HepG2 (cell line): ENCODE measurements around the gene ARHGEF7. TPM values are rescaled to one million over a fixed set of nuclear protein-coding genes. Genes with fewer than 3 reads are reported as not detected.

Experiments used
- ATAC-seq: fragments of 200-7000 bp; cut with Tn5 transposase; 3 replicates; pipeline ENCODE4 v1.9.1; 2020; ENCODE audit warnings: mild to moderate bottlenecking, moderate library complexity
- BruUV-seq: library from RNA; stranded (reverse); fragments of 400-500 nt; replicated peaks from 2 replicates; lab custom pipeline; 2021; lab: Mats Ljungman, UMichigan
- CTCF ChIA-PET: fragments of 300-600 bp; formaldehyde crosslinking; extraction: SDS; loops from one replicate; lab custom pipeline; 2021; ENCODE audit warnings: low total read pairs, inconsistent platforms, low intra/inter-chr PET ratio; lab: Yijun Ruan, JAX
- POLR2A ChIA-PET: fragments of 350-600 bp; sonication (Branson Sonifier 250); formaldehyde crosslinking; loops from one replicate; lab custom pipeline; 2020; ENCODE audit warnings: antibody characterized with exemption, inconsistent platforms; lab: Yijun Ruan, JAX
- DNase-seq: peaks from one replicate; pipeline ENCODE4 v3.0.0-alpha.2; 2015; ENCODE audit warnings: low spot score
- FAIRE-seq: peaks from 3 replicates; lab custom pipeline; 2011; peaks lifted over from hg19 to GRCh38; lab: Jason Lieb, UNC
- H2AFZ ChIP-seq: one replicate; pipeline ENCODE4 v1.6.1; 2011; ENCODE audit warnings: low read length, inconsistent platforms
- H3K27ac ChIP-seq: fragments of 300-600 bp; 3 replicates; pipeline ENCODE4 v1.8.0; 2011; ENCODE audit warnings: mixed run types, mild to moderate bottlenecking, mixed read lengths, low read length, inconsistent platforms; ENCODE audit not compliant: insufficient read depth; ENCODE audit errors: extremely low read length
- H3K27me3 ChIP-seq, 2 experiments: fragments of 200-600 bp in 1 of 2; 2 replicates in 1 of 2; 3 replicates in 1 of 2; pipeline versions ENCODE4 v1.6.0 to v1.8.0; 2011; ENCODE audit warnings: low read length in 2 of 2, mild to moderate bottlenecking in 2 of 2, moderate library complexity in 2 of 2, inconsistent platforms in 1 of 2; ENCODE audit not compliant: insufficient read depth in 2 of 2, control insufficient read depth in 1 of 2
- H3K36me3 ChIP-seq, 2 experiments: fragments of 200-600 bp in 1 of 2; replicated peaks in 1 of 2; 2 replicates in 1 of 2; 3 replicates in 1 of 2; pipeline versions ENCODE4 v1.5.1 to v1.8.0; 2011; ENCODE audit warnings: low read length in 2 of 2, inconsistent platforms in 1 of 2; ENCODE audit not compliant: insufficient read depth in 2 of 2, control insufficient read depth in 1 of 2
- H3K4me1 ChIP-seq: 2 replicates; pipeline ENCODE4 v1.5.1; 2012; ENCODE audit warnings: low read length, inconsistent platforms; ENCODE audit not compliant: insufficient read depth
- H3K4me2 ChIP-seq: 2 replicates; pipeline ENCODE4 v1.6.0; 2011; ENCODE audit warnings: low read depth, low read length, inconsistent platforms
- H3K4me3 ChIP-seq, 3 experiments: fragments of 200-600 bp in 1 of 3; sonication (generic), shearing (Covaris generic) in 1 of 3; replicated peaks in 1 of 3; 2 replicates each; pipeline ENCODE4 v1.5.1; 2011 to 2016; ENCODE audit warnings: low read length in 3 of 3, inconsistent platforms in 2 of 3, low read depth in 2 of 3, mild to moderate bottlenecking in 2 of 3, control low read depth in 1 of 3, mixed read lengths in 1 of 3; ENCODE audit not compliant: insufficient read depth in 1 of 3
- H3K79me2 ChIP-seq: one replicate; pipeline ENCODE4 v1.6.1; 2011; ENCODE audit warnings: low read length, inconsistent platforms; ENCODE audit not compliant: insufficient read depth
- H3K9ac ChIP-seq: 2 replicates; pipeline ENCODE4 v1.6.0; 2011; ENCODE audit warnings: mild to moderate bottlenecking, low read depth, low read length, inconsistent platforms; ENCODE audit not compliant: insufficient read depth
- H3K9me3 ChIP-seq: 2 replicates; pipeline ENCODE4 v1.5.1; 2012; ENCODE audit warnings: mild to moderate bottlenecking, low read length
- H4K20me1 ChIP-seq: 2 replicates; pipeline ENCODE4 v1.6.0; 2011; ENCODE audit warnings: inconsistent platforms, mild to moderate bottlenecking, low read length, moderate library complexity; ENCODE audit not compliant: insufficient read depth
- CBX2 ChIP-seq, 2 experiments: fragments of 200-600 bp in 1 of 2; sonication (generic); formaldehyde crosslinking in 1 of 2; IDR thresholded peaks; 2 replicates each; pipeline versions ENCODE4 v1.7.0 to v1.8.1; 2018 to 2022; ENCODE audit warnings: low read depth in 2 of 2, low read length in 1 of 2, mild to moderate bottlenecking in 1 of 2, missing genetic modification reagents in 1 of 2
- CSRNP2 ChIP-seq: sonication (generic); formaldehyde crosslinking; conservative IDR thresholded peaks from 2 replicates; pipeline ENCODE4 v1.8.0; 2022; ENCODE audit warnings: low read depth, missing genetic modification reagents
- KDM1A ChIP-seq: IDR thresholded peaks from 2 replicates; pipeline ENCODE4 v1.6.1; 2016; ENCODE audit warnings: missing compliant biosample characterization
- ZNF256 ChIP-seq: sonication (generic); formaldehyde crosslinking; conservative IDR thresholded peaks from 2 replicates; pipeline ENCODE4 v1.4.0; 2020; ENCODE audit warnings: missing genetic modification reagents
- ZNF3 ChIP-seq: IDR thresholded peaks from 2 replicates; pipeline ENCODE4 v1.7.0; 2017; ENCODE audit warnings: inconsistent platforms
- ZSCAN20 ChIP-seq: sonication (generic); formaldehyde crosslinking; IDR thresholded peaks from 2 replicates; pipeline ENCODE4 v1.4.0; 2020; ENCODE audit warnings: missing genetic modification reagents, mild to moderate bottlenecking, borderline replicate concordance
- WGBS: methylation state at CpG from one replicate; pipeline ENCODE4 v1.1.6; 2017; ENCODE audit warnings: low lambda C conversion rate; 5-methylcytosine and 5-hydroxymethylcytosine counted together
- in situ Hi-C: cut with HindIII; loops from 2 replicates; pipeline ENCODE4 v1.10.0; 2017; ENCODE audit warnings: low pct_unique_long_range_greater_than_20kb; ENCODE audit not compliant: extremely low pct_ligation_motif_present
- intact Hi-C: fragments of 100-400 bp; cut with micrococcal nuclease; formaldehyde crosslinking; loops from one replicate; pipeline ENCODE4 v1.10.0; 2022; ENCODE audit not compliant: unreplicated experiment
- polyA plus RNA-seq, 8 experiments: library from polyadenylated mRNA; depleted of rRNA in 3 of 8; stranded (reverse) in 7 of 8; unstranded in 1 of 8; fragments of >200 nt; fragmentation: Illumina TruSeq in 4 of 8; extraction: Trizol in 4 of 8; gene quantifications; 2 replicates each; pipeline versions ENCODE4 v1.2.1 to v1.2.3, GENCODE V29; 2011 to 2016; ENCODE audit warnings: low read depth in 4 of 8, missing spikeins in 1 of 8, mixed read lengths in 1 of 8; ENCODE audit not compliant: insufficient read depth in 1 of 8
- total RNA-seq, 5 experiments: library from RNA; depleted of rRNA; stranded (reverse); fragments of >200 nt; fragmentation: Illumina TruSeq; extraction: Trizol; gene quantifications; 2 replicates each; pipeline ENCODE4 v1.2.3, GENCODE V29; 2016; ENCODE audit warnings: low read depth in 1 of 5

ARHGEF7 gene
- total and polyA plus RNA-seq, 2 of the 13 experiments (the other 11 are each of a cell fraction or from before 2014, with no cell fraction given), result 15.7 to 22.3 TPM

- H3K79me2 ChIP-seq, result no peaks in the 10 kb centered on the region
- POLR2A ChIA-PET, result no interaction called here
- no peak overlapping the region for H3K9ac ChIP-seq
- CTCF ChIA-PET, result no interaction called here
- H3K36me3 ChIP-seq, result no peaks in the 10 kb centered on the region
- H3K4me1 ChIP-seq, result peaks cover 5% of the 10 kb centered on the region
- in situ Hi-C loops, result no loop called here
- ATAC-seq (no peak), DNase-seq (no peak), FAIRE-seq (no peak)
- H3K27ac ChIP-seq, result no peak overlapping the region
- H2AFZ ChIP-seq, result no peak overlapping the region
- TF ChIP-seq ZNF256 (CRISPR knock-in tag) (no peak), CBX2 (IDR thresholded peaks at IDR 0.05; ENCODE audit: low read depth, low read length) (peak; percentile 76; the same call in 1 of the 2 replicates), CBX2 (CRISPR knock-in tag; IDR thresholded peaks at IDR 0.05; ENCODE audit: low read depth) (no peak), KDM1A (CRISPR knock-in tag) (no peak)
- no peaks in the 10 kb centered on the region for H4K20me1 ChIP-seq
- peaks cover 14 to 81% of the 10 kb centered on the region in 2 experiments for H3K27me3 ChIP-seq
- intact Hi-C loops, result no loop called here
- no peaks in the 10 kb centered on the region for H3K9me3 ChIP-seq
- no peak overlapping the region for H3K4me3 ChIP-seq
- 56% methylated on average over 5 of the region's 5 CpGs for WGBS
- no TSS peak for BruUV-seq
- no peak overlapping the region for H3K4me2 ChIP-seq
These were observed 2.2 kb downstream of the ARHGEF7 start for GRCh38 chr13:111117289-111117688.

DNA sequence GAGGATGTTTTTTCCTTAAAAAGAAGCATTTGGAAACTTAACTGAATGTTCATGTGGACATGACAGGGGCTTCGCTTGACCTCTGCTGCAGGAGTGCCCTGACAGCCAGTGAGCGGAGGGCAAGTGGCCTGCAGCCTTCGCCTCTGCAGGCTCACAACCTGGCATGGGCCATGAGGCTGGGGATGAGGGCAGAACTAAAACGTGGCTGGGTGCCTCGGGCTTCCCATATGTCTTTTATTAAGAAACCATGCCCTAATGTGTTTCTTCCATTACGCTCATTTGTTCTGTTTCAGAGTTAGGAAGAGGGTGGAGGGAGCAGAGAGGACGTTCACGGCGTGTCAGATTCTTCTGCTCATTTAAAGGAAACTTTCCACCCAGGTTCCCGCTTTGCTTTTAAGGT, 2.9 kb downstream of the ARHGEF7 start:
- intact Hi-C loops, result no loop called here
- CTCF ChIA-PET, result no interaction called here
- no TSS peak for BruUV-seq
- no peak overlapping the region for H3K9ac ChIP-seq
- no peaks in the 10 kb centered on the region for H3K9me3 ChIP-seq
- no peak for ATAC-seq
- POLR2A ChIA-PET, result no interaction called here
- peaks cover 5% of the 10 kb centered on the region for H3K4me1 ChIP-seq
- DNase-seq, result no peak
- no peaks in the 10 kb centered on the region for H4K20me1 ChIP-seq
- in situ Hi-C loops, result no loop called here
- H3K36me3 ChIP-seq, result no peaks in the 10 kb centered on the region
- no peak overlapping the region for H3K27ac ChIP-seq
- no peak overlapping the region for H3K4me2 ChIP-seq
- TF ChIP-seq ZNF3 (CRISPR knock-in tag) (no peak), ZSCAN20 (CRISPR knock-in tag) (no peak), CSRNP2 (CRISPR knock-in tag) (no peak)
- TF ChIP-seq, all 625 proteins: peak for 0
- WGBS, result 57% methylated on average over 10 of the region's 10 CpGs
- Histone ChIP-seq H2AFZ (no peak overlapping the region), H3K27me3 (peaks cover 13 to 80% of the 10 kb centered on the region in 2 experiments), H3K4me3 (no peak overlapping the region), H3K79me2 (no peaks in the 10 kb centered on the region)
- no peak for FAIRE-seq
